GM18873 (cell line): ENCODE results near the gene IRF6.

Experiments
- ATAC-seq: cut with Tn5 transposase; IDR thresholded peaks from one replicate; pipeline ENCODE4 v1.9.1; 2021; ENCODE audit warnings: mild to moderate bottlenecking, moderate library complexity, moderate number of reproducible peaks; ENCODE audit not compliant: unreplicated experiment, low FRiP score

IRF6 gene

DNA sequence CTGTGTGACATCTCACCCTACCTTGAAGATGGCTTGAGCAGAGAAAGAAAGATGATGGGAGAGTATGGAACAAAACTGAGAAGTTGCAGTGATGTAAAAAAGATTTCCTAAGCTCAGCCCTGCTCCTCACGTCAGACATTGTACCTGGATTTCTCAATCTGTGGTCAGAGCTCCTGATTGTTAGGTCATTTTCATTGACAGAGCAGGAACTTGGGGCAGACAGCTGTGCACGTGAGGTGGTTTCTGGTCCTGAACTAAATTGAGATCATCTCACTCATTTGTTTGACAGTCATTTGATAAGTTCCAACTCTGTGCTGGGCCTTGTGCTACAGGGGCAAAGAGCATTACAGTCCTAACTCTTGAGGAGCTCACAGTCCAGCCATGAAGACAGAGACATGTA, 39.9 kb downstream of the IRF6 start:
- ATAC-seq: no peak

DNA sequence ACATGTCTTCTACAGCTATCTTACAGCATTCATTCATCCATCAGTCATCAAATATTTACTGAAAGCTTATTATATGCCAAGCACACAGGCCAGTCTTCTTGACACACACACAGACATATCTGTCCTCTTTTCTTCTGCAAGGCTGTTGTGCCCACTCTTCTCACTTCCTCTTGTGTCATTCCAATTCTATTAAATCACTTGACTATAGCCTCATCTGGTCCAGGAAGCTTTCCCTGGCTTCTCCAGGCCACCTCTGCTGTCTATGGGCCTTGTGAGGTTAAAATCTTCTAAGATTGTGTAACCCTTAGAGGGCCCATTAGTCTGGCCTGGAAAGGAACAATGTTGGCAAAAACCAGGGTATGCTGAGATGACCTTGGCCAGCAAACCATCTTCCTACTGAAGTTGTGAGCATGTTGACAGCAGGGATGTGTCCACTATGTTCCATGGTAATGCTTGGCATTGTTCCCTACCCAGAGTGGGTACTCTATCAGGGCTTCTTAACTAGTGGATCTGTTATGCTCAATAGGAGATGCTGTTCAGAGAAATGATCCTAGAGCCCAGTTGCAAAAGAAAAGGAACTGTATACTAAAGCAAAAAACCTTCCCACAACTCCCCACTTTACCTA, 44.8 kb downstream of the IRF6 start:
- ATAC-seq: no peak

DNA sequence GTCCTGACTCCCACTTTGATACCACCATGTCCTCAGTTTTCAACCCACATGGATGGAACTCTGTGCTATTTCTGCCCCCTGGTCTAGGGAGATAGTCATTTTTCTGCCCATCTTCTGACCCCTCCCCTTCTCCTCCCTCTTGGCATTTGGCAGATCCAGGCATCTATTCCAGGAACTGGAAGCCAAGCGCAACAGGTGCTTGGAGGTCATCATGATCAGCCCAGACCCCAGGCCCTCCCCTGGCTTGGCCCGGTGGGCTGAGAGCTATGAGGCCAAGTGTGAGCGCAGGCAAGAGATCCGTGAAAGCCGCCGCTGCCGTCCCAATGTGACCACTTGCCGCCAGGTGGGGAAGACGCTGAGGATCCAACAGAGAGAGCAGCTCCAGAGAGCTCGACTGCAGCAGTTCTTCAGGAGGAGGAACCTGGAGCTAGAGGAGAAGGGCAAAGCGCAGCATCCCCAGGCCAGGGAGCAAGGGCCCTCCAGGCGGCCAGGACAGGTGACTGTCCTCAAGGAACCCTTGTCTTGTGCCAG, 46.0 kb downstream of the IRF6 start:
- no peak for ATAC-seq

GRCh38 chr1:209758400-209758799, 47.5 kb downstream of the IRF6 start:
- ATAC-seq: no peak

GRCh38 chr1:209756615-209757445, 49.1 kb downstream of the IRF6 start:
- ATAC-seq: no peak

DNA sequence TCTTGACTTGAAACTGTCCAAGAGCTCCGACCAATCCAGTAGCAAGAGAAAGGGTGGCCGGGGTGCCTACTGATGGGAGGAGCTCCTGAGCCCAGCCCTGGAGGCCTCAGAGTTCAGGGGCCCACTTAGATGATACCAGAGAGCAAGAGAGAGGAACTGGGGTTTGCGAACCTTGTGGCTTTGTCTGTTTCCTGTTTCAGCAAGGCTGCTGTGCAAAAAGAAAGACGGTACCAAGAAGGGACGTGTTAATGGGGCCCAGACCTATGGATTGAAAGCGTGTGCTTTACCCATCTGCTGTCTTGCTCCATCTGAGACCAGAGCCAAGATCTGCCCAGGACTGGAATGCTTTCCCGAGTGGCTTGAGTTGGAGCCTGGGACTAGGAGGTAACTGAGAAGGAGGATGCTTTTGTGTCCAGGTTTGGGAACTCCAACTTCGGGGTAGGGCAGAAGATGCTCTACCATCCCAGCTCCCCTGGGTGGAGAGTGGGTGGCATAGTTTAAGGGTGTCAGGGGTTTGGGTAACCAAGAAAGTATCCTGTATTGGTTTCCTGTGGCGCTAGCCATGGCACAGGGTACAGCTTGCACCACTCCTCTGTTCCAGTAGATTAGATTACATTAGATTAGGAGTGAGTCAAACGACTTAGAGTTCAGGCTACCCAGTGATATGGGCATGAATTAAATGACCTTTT, 49.9 kb downstream of the IRF6 start, which contains the start of gene TRAF3IP3:
Gene TRAF3IP3 (plus strand): TSS at position 128 of the 689 bp plus-strand sequence. CDS start 3,987 bp downstream, outside the sequence.
- ATAC-seq: peak; percentile 77

DNA sequence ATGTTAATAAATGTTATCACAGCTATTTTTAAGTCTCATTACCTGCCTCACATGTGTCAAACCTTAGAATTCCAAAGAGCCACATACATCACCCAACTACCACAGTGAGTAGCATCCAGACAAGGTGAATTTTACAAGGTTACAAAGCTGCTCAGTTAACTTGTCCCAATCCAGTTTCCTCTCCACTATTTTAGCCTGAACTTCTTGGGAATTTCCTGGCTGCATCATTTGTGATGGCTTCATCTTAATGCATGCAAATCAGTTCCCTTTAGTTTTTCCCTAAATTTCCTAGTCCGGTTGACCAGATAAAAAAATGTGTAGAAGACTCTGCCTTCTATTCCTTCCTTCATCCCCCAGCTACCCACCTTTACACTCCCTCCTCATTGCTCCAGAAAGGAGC, 50.7 kb downstream of the IRF6 start:
- no peak for ATAC-seq

DNA sequence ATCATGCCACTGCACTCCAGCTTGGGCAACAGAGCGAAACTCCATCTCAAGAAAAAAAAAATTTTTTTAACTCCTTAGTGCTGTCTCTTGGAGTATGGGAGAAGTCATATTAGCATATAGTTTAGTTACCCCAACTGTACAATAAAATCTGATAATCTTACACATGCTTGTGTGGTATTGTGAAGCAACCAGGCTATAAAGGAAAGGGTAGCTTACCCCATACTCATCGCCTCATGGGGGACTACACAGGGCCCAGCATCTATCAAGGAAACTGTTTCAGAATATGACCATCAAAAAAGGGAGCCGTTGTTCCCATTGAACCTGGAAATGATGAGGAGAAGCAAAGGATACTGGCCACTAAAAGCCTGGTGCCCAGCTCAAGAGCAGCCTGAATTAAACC, 53.1 kb downstream of the IRF6 start:
- ATAC-seq: no peak

- ATAC-seq: peak; percentile 42
Observed at GRCh38 chr1:209751627-209752231, 54.2 kb downstream of the IRF6 start.

DNA sequence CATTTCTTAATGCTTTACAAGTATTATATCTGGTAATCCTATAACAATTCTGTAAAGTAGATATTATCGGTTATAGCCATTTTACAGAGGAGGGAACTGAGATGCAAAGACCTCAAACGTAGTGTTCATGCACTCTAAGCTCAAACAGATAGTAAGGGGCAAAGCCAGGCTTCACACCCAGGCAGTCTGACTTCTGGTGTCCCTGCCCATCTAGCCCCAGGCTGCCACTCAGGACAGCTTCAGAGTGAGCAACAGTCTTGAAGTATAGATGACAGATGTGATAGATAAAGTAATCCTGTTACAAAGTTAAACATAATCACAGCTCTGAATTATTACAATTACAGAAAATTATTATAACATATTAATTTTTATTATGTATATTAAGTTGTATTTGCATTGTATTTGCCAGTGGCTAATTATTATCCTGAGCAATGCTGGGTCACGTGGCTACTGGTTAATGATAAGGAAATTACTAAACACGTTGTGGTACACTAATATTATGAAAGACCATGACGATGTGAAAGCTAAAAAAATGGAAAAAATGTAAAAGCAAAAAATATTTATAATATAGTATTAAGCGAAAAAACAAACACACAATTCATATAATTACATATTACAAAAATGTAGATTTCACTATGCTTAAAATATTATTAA, 56.1 kb downstream of the IRF6 start:
- no peak for ATAC-seq

DNA sequence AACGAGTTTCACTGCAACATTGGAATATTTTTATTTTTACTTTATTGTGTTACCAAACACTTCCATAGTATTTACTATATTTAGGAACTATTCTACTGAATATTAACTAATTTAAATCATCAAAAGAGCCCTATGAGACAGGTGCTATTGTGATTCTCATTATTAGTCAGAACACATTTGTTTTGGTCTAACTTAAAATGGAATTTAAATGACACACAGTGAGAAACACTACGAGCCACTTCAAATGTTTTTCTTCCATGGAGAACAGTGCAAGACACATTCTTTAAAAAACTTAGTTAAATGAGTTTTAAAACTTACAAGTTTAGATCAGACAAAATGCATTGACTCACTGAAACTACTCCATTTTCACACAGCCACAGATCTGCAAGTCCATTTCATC, 56.7 kb downstream of the IRF6 start:
- no peak for ATAC-seq

- ATAC-seq: no peak
Observed at GRCh38 chr1:209748620-209749019, 57.3 kb downstream of the IRF6 start.

GRCh38 chr1:209747580-209748262, 58.2 kb downstream of the IRF6 start:
- peak; percentile 74 for ATAC-seq

- ATAC-seq: no peak
Observed at GRCh38 chr1:209746451-209747165, 59.3 kb downstream of the IRF6 start.

DNA sequence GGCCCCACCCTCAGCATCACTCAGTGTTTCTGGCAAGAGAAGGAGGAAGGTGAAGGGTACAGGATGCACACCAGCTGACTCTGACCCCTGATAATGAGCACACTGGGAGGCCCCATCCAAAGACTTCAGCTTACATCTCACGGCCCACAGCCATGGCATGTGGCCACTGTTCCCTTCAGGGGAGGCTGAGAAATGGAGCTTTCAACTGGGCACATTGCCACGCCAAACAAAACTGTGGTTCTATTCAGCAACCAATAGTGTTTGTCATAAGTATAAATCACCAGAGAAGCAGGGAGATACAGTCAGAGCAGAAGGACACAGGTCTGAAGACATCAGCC, 62.8 kb downstream of the IRF6 start:
- ATAC-seq: no peak

GRCh38 chr1:209742409-209743144, 63.4 kb downstream of the IRF6 start:
- ATAC-seq: no peak

DNA sequence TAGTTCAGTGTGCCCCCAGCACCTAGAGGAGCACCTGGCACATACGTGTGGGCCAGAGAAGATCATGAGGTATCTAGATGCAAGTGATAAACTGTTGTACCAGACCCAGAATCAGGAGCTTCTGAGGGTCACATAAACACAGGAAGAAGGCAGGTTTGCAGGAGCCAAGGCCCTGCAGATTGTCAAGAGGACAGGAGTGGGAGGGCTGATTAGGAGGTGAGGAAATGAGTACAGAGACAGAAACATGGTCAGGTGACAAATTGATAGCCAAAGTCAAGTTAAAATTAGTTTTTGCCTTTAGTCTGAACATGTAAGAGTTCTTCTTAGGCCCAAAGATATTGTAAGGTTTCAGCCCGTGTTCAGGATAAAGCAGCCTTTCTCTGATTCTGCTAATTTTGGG, 64.1 kb downstream of the IRF6 start:
- no peak for ATAC-seq

GRCh38 chr1:209741193-209741592, 64.7 kb downstream of the IRF6 start:
- ATAC-seq: no peak
